Tongue (tissue), 2 donors: ENCODE measurements around the gene KRT34. TPM values are rescaled to one million over a fixed set of nuclear protein-coding genes. Genes with fewer than 3 reads are reported as not detected.

Experiments
- DNase-seq: peaks from one replicate; pipeline ENCODE4 v3.0.0-alpha.2; 2015
- total RNA-seq: library from RNA; depleted of rRNA; stranded (reverse); fragments of >200 nt; gene quantifications from one replicate; pipeline ENCODE4 v1.2.3, GENCODE V29; 2014

KRT34 gene
- total RNA-seq, 1 donor from 2014 or later = 0.51 TPM

DNA sequence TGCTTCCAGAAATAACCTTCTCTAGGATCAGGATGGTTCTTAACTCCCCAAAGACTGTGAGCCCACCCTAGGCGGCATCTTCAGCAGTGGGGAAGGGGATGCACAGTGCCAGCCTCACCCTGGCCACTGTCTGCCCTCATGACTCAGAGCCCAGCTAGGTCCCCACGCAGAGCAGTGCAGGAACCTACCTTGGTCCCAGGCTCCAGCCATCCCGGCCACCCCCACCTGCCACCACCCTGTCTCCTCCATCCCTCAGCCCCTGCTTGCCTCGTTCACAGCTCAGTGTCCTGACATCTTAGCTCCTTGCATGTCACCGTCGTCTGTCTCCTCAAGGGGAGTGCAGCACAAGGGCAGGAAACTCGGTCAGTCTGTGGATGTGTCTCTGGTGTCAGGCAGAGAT, 50.5 kb downstream of the KRT34 start:
- DNase-seq = no peak

DNA sequence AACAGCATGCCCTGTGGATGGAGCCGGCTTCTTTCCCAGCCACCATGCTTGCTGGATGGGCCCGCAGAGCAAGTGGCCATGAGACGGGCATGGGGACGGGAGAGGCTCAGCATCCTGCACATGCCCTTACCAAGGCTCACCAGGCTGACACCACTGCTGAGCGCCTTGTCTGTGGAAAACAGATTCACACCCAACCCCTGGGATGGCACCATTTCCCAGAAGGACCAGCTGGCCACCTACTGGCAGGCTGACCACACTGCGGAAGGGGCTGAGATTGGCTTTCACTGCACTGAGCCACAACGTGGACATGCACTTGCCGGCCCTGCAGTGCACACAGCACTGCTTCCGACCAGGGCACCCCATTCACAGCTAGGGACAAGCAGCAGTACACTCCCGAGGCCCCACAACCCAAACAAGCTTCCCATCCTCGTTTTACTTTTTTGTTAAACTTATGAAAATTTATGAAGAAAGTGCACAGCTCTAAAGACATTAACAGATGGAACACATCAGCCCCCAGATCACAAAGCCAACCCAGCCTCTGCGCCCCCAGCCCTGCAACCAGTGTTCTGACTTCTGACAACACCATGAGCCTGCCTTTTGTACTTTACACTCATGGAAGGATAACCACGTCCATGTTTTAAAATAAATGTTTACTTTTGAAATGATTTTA, 52.7 kb downstream of the KRT34 start:
- DNase-seq = peak; percentile 50

DNA sequence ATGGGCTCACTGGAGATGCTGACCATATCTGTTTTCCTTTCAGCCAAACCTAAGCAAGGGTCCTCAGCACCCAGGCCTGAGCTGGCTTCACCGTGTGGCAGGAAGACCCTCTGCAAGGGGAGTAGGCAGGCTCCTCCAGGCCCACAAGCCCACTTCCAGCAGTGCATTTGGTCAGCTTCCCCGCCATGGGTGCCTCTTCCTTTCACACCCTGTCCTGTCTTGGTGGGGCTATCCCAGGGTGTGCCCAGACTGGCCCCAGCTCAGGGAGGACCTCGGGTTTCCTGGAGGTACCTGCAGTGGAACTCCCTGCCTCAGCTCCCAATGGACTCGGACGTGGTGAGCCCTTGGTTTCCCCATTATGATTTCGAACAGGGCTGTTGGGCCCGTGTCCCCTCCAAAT, 53.9 kb downstream of the KRT34 start:
- DNase-seq = no peak

Other genes starting within 250 kb of the KRT34 start
- not detected for gene KRTAP4-6, start 241.8 kb downstream of the KRT34 start, total RNA-seq
- not detected for gene KRTAP4-5, start 232.5 kb downstream of the KRT34 start, total RNA-seq
- gene KRTAP4-4, start 221.6 kb downstream of the KRT34 start, total RNA-seq = not detected
- not detected for gene KRTAP4-3, start 214.1 kb downstream of the KRT34 start, total RNA-seq
- gene KRTAP4-2, start 204.1 kb downstream of the KRT34 start, total RNA-seq = not detected
- not detected for gene KRTAP4-1, start 197.4 kb downstream of the KRT34 start, total RNA-seq
- not detected for gene KRTAP9-1, start 192.4 kb downstream of the KRT34 start, total RNA-seq
- not detected for gene KRTAP9-2, start 155.7 kb downstream of the KRT34 start, total RNA-seq
- not detected for gene KRTAP9-3, start 149.9 kb downstream of the KRT34 start, total RNA-seq
- not detected for gene KRTAP9-8, start 144.3 kb downstream of the KRT34 start, total RNA-seq
- gene KRTAP9-4, start 132.6 kb downstream of the KRT34 start, total RNA-seq = not detected
- not detected for gene KRTAP9-9, start 126.9 kb downstream of the KRT34 start, total RNA-seq
- gene KRTAP9-6, start 116.9 kb downstream of the KRT34 start, total RNA-seq = not detected
- not detected for gene KRTAP9-7, start 106.6 kb downstream of the KRT34 start, total RNA-seq
- gene KRTAP29-1, start 79.5 kb downstream of the KRT34 start, total RNA-seq = not detected
- gene KRTAP16-1, start 73.0 kb downstream of the KRT34 start, total RNA-seq = not detected
- gene KRTAP17-1, start 66.6 kb downstream of the KRT34 start, total RNA-seq = 1.0 TPM
- not detected for gene KRT33A, start 31.5 kb downstream of the KRT34 start, total RNA-seq
- gene KRT33B, start 12.5 kb downstream of the KRT34 start, total RNA-seq = 0.21 TPM
- 6.1 TPM for gene KRT31, start 15.3 kb upstream of the KRT34 start, total RNA-seq
- not detected for gene KRT37, start 42.3 kb upstream of the KRT34 start, total RNA-seq
- not detected for gene KRT38, start 58.7 kb upstream of the KRT34 start, total RNA-seq
- gene KRT32, start 85.1 kb upstream of the KRT34 start, total RNA-seq = not detected
- gene KRT35, start 98.8 kb upstream of the KRT34 start, total RNA-seq = not detected
- gene KRT36, start 107.6 kb upstream of the KRT34 start, total RNA-seq = not detected
- 1,847 TPM for gene KRT13, start 123.3 kb upstream of the KRT34 start, total RNA-seq
- gene KRT15, start 136.6 kb upstream of the KRT34 start, total RNA-seq = 633 TPM
- gene KRT19, start 146.0 kb upstream of the KRT34 start, total RNA-seq = 248 TPM
- gene KRT9, start 189.8 kb upstream of the KRT34 start, total RNA-seq = not detected
- gene KRT14, start 204.6 kb upstream of the KRT34 start, total RNA-seq = 738 TPM
- gene KRT16, start 230.5 kb upstream of the KRT34 start, total RNA-seq = 52.3 TPM
- gene KRT17, start 242.3 kb upstream of the KRT34 start, total RNA-seq = 253 TPM